ENCODE data around the gene ZNF69. TPM values are rescaled to one million over a fixed set of nuclear protein-coding genes. Genes with fewer than 3 reads are reported as not detected.
A peak's percentile ranks its signal among the peaks of the same experiment; 100 is the strongest.
"Not testable (repeated sequence)": the region's sequence is repeated elsewhere in the genome, so short reads cannot be mapped to it uniquely, and the experiment has no call there.

ZNF69 gene
- total RNA-seq, 6 experiments from 2014 or later, result 3.1 to 8.8 (median 4.0) TPM

- Mint-ChIP-seq H3K27ac (no peak overlapping the region), H3K4me1 (ENCODE audit: low read depth) (peaks cover 7% of the 10 kb centered on the region), H3K27me3 (ENCODE audit: insufficient read depth) (peaks cover 4% of the 10 kb centered on the region), H3K9me3 (peaks cover 5% of the 10 kb centered on the region; the same call in 1 of the 2 replicates), H3K36me3 (ENCODE audit: low read depth) (no peaks in the 10 kb centered on the region), H3K4me3 (no peak overlapping the region)
- TF ChIP-seq, protein P1, sequence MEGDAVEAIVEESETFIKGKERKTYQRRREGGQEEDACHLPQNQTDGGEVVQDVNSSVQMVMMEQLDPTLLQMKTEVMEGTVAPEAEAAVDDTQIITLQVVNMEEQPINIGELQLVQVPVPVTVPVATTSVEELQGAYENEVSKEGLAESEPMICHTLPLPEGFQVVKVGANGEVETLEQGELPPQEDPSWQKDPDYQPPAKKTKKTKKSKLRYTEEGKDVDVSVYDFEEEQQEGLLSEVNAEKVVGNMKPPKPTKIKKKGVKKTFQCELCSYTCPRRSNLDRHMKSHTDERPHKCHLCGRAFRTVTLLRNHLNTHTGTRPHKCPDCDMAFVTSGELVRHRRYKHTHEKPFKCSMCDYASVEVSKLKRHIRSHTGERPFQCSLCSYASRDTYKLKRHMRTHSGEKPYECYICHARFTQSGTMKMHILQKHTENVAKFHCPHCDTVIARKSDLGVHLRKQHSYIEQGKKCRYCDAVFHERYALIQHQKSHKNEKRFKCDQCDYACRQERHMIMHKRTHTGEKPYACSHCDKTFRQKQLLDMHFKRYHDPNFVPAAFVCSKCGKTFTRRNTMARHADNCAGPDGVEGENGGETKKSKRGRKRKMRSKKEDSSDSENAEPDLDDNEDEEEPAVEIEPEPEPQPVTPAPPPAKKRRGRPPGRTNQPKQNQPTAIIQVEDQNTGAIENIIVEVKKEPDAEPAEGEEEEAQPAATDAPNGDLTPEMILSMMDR (IDR thresholded peaks at IDR 0.05), result no peak
- no peak for DNase-seq
These were observed 5.0 kb upstream of the ZNF69 start for GRCh38 chr19:11882606-11883005.

GRCh38 chr19:11887234-11887610, 360 bp upstream of the ZNF69 start:
- peak overlapping the region; percentile 95 for H3K4me3 Mint-ChIP-seq
- no peak for DNase-seq
- 0 out of 2 replicates have a peak, but pooled peaks cover 5% of the 10 kb centered on the region for H3K36me3 Mint-ChIP-seq (ENCODE audit: low read depth)
- H3K9me3 Mint-ChIP-seq, result no peaks in the 10 kb centered on the region
- peaks cover 26% of the 10 kb centered on the region for H3K4me1 Mint-ChIP-seq (ENCODE audit: low read depth)
- H3K27ac Mint-ChIP-seq, result no peak overlapping the region; the same call in 1 of the 2 replicates
- TF ChIP-seq, protein P1 (IDR thresholded peaks at IDR 0.05), result no peak
- H3K27me3 Mint-ChIP-seq (ENCODE audit: insufficient read depth), result no peaks in the 10 kb centered on the region; the same call in none of the 2 replicates

GRCh38 chr19:11889901-11890300, 2.3 kb downstream of the ZNF69 start:
- H3K27me3 Mint-ChIP-seq (ENCODE audit: insufficient read depth); H3K4me3 Mint-ChIP-seq; H3K27ac Mint-ChIP-seq; DNase-seq: not testable (repeated sequence)
- Mint-ChIP-seq H3K36me3 (ENCODE audit: low read depth) (peaks cover 23% of the 10 kb centered on the region), H3K9me3 (peaks cover 11% of the 10 kb centered on the region), H3K4me1 (ENCODE audit: low read depth) (peaks cover 26% of the 10 kb centered on the region)

GRCh38 chr19:11890634-11891033, 3.1 kb downstream of the ZNF69 start:
- no peak overlapping the region for H3K27ac Mint-ChIP-seq
- TF ChIP-seq, protein P1 (IDR thresholded peaks at IDR 0.05), result no peak
- H3K4me1 Mint-ChIP-seq (ENCODE audit: low read depth), result peaks cover 26% of the 10 kb centered on the region
- no peaks in the 10 kb centered on the region; the same call in none of the 2 replicates for H3K27me3 Mint-ChIP-seq (ENCODE audit: insufficient read depth)
- no peak overlapping the region for H3K4me3 Mint-ChIP-seq
- H3K36me3 Mint-ChIP-seq (ENCODE audit: low read depth), result peaks cover 30% of the 10 kb centered on the region
- no peak for DNase-seq
- H3K9me3 Mint-ChIP-seq, result peaks cover 18% of the 10 kb centered on the region

GRCh38 chr19:11894851-11895250, 7.3 kb downstream of the ZNF69 start:
- H3K36me3 Mint-ChIP-seq (ENCODE audit: low read depth), result peaks cover 49% of the 10 kb centered on the region
- no peak overlapping the region for H3K4me3 Mint-ChIP-seq
- DNase-seq, result no peak
- peaks cover under 1% of the 10 kb centered on the region; the same call in 1 of the 2 replicates for H3K4me1 Mint-ChIP-seq (ENCODE audit: low read depth)
- no peaks in the 10 kb centered on the region; the same call in 1 of the 2 replicates for H3K27me3 Mint-ChIP-seq (ENCODE audit: insufficient read depth)
- no peak overlapping the region for H3K27ac Mint-ChIP-seq
- TF ChIP-seq, protein P1 (IDR thresholded peaks at IDR 0.05), result no peak
- H3K9me3 Mint-ChIP-seq, result peaks cover 29% of the 10 kb centered on the region

- Mint-ChIP-seq H3K36me3 (ENCODE audit: low read depth) (peaks cover 67% of the 10 kb centered on the region), H3K9me3 (peaks cover 74% of the 10 kb centered on the region), H3K4me3 (no peak overlapping the region), H3K4me1 (ENCODE audit: low read depth) (no peaks in the 10 kb centered on the region), H3K27ac (no peak overlapping the region), H3K27me3 (ENCODE audit: insufficient read depth) (no peaks in the 10 kb centered on the region; the same call in 1 of the 2 replicates)
- TF ChIP-seq, protein P1 (IDR thresholded peaks at IDR 0.05), result no peak
- no peak for DNase-seq
These were observed 14.6 kb downstream of the ZNF69 start for GRCh38 chr19:11902228-11902627.
